NCI-H524 treated with DMSO at 0.1 percent for 48 hours (cell line): ENCODE measurements around the gene PQBP1.

Source experiments
- DNase-seq: peaks from one replicate; lab custom pipeline; 2025; lab: John Stamatoyannopoulos, UW

Gene PQBP1

GRCh38 chrX:48924270-48924669 is 26.5 kb downstream of the PQBP1 start:
- no peak for DNase-seq

DNA sequence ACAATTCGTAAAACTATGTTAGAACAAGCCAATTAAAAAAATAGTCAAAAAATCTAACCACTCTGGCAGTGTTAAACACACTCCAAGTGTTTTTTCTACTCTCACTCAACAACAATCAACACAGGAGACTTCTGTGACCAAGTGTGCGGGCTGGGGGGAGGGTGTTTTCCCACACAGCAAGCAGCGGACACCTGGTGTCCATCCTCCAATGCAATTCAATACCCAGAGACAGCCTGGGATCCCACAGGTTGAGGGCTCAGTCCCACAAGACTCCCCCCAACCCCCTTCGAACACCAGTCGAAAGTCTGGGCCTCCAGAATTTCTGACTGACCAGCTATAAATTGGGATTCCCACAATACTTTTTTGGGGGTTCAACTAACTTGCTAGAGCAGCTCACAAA is 29.4 kb downstream of the PQBP1 start:
- no peak for DNase-seq

DNA sequence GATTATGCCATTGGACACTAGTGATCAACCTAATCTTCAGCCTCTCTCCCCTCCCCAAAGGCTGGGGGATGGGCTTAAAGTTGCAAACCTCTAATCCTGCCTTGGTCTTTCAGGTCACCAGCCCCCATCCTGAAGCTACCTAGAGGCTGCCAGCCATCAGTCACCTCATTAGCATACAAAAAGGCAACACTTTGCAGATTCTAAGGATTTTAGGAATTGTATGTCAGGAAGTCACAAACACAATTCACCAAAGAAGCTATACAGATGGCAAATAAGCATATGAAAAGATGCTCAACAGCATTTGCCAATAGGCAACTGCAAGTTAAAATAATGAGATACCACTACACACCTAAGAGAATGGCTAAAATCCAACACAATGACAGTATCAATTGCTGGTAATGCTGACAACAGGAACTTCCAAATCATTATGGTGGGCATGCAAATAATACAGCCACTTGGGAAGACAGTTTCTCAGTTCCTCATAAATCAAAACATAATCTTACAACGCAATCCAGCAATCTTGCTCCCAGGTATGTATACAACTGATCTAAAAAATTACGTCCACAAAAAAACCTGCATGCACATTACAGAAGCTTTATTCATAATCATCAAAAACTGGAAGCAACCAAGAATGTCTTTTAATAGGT is 30.1 kb downstream of the PQBP1 start:
- DNase-seq = no peak

DNA sequence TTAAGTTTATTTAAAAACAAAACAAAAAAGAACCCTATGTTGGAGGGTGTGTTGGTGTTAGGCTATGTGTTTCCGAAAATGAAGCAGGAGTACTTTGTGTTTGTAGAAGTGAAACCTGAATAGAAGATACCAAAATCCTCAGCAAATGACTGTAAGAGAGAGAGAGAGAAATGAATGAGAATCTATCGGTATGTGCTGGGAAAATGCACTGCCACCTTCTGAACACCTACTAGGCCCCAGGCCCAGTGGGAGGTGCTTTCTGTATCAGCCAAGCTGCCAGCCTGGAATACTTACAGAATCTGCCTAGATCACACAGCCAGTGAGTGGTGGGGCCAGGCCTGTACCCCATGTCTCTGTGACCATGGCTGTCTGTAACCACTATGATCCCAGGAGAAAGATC is 36.0 kb downstream of the PQBP1 start:
- DNase-seq = no peak

DNA sequence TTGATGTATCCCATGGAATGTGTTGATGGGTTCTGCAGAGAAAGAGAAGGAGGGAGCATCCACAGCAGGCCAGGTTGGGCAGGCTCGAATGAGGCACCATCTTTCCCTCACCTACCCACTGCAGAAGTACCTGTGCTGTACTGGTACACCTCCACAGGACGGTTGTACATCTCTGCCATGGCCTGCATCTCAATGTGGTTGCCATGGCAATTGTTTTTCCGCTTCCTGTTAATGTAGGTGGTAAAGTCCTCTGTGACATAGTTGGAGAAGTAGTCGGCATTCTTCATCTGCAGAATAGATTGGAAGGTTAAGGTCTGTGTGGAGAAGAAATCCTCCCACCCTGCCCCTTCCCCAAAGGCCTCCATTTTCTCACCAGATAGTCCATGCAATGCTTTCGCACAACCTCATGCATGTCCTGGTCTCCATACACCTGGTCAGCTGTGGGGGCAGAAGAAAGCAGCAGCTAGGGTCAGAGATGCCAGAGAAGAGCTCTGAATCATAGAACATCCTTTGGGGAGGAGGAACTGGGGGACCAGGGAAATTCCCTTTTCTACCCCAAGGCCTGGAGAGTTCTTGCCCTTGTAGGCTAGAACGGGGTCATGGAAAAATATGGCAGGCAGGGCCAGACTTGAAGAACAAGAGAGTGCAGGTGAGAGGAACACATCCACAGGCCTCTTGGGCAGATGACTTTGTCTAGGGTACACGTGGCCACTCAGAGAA is 37.0 kb downstream of the PQBP1 start:
- DNase-seq = no peak

- no peak for DNase-seq
Observed at GRCh38 chrX:48935301-48935670, 37.6 kb downstream of the PQBP1 start.

DNA sequence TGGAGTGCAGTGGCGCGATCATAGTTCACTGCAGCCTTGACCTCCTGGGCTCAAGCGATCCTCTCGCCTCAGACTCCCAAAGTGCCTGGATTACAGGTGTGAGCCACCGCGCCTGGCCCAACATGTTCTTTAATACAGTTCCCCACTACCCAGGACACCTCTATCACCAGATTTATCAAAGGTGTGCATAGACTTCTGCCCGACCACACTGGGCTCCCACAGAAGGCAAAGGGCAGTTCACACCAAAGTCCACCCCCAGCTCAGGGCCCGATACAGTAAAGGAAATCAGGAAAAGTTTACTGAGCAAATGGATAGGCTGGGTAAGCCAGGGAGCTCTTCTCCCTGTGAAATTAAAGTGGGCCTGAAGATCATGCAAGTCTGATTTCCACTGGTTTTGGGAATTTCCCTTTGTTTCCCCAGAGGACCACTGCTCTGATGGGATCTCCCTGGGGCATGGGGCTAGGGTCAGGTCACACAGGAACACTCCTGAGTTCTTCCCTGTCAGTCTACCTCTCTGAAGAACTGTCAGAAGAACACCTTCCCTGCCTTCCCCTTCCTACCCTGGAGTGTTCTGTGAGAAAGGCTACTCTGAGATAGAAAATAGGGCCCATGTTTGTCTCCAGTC is 38.8 kb downstream of the PQBP1 start:
- DNase-seq = no peak

DNA sequence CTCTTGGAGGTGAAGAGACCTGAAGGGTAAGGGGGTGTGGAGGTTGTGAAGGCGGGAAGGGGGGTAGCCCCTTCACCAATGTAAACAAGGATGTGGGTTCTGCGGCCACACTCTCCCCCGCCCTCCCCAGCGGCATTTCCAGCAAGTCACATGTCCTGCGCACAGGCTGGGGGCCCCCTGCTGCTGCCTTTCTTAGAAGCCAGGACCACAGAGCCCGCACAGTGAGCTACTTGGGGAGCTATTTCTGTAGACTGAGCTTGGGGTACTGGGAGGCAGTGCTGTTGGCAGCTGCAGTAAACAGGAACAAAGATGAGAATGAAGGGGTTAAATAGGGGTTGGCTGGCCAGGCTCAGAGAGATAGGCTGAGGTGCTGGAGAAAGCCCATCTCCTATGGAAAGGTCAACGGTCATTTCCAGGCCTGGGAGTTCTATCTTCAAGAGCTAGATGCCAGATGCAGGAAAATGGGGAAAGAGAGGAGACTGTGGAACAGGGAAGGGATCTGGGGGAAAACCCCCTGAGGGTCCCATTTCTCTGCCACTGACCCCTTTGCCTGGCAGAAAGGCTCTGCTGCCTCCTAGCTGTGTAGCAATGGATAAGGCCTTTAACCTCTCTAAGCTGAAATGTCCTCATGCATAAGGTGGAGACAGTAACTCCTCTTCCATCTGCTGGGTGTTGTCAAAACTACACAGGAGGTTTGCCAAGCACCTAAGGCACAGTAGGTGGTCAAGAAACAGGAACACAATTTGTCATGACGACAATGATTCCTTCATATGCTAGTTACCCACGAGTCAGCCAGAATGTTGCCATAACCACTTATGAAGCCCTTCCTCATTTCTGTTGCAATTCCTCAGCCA is 39.6 kb downstream of the PQBP1 start:
- DNase-seq = no peak

DNA sequence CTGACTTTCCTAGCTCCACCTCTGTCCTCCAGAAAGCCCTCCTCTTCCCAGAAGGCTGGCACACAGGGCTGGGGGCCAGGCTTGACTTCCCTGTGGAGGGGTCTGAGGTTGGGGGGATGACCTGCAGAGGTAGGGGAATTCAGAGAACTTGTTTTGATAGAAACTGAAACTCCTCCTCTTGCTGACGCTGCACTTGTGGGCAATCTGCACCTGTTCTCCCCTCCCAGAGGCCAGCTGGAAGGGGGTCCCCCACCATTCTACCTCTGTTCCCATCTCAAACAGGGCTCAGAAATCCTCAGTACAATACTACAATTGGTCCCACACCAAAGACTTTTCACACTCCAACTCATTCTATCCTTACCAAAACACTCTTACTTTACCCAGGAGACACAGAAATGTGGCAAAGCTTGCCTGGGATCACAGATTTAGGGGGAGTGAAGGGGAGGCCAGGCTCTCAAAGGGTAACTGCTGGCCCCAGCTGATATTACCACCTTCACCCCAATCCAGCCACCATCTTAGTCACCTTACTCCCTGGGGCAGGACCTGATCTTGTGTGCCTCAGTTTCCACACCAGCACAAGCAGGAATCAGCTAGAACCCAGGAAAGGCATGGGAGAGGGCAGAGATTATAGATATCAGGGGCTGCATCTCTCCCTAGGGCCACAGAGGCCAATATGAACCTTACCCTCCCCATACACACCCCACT is 41.1 kb downstream of the PQBP1 start:
- DNase-seq = no peak

DNA sequence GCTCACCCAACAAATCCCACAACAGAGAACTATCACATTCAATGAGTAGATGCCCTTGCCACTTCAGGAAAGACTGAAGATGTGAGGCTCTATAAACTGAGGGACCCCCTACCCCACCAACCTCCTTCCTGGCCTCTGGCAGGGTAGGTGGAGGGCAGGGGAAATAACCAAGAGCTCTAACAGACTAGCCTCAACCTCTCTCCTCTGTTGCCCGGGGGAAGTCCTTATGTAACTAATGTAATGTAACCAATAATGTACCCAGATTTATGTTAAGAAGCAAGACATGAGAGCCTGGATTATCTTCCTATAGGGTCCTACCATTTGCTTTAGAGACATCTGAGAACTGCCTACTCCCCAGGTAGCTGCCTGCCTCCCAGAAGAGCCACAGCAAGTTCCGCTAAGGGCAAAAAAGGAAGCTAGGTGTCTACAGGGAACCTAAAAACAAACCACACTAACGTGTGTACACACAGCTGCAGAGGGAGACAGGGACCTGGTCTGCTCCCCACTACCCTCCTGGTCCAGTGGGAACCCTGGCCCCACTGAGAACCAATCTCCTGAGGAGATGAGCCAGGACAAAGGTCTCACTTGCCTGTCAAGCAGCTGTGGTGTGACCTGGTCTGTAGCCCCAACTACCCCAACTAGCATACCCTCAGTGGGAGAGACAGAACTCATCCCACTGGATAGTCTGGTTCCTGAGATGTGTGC is 41.9 kb downstream of the PQBP1 start:
- no peak for DNase-seq

DNA sequence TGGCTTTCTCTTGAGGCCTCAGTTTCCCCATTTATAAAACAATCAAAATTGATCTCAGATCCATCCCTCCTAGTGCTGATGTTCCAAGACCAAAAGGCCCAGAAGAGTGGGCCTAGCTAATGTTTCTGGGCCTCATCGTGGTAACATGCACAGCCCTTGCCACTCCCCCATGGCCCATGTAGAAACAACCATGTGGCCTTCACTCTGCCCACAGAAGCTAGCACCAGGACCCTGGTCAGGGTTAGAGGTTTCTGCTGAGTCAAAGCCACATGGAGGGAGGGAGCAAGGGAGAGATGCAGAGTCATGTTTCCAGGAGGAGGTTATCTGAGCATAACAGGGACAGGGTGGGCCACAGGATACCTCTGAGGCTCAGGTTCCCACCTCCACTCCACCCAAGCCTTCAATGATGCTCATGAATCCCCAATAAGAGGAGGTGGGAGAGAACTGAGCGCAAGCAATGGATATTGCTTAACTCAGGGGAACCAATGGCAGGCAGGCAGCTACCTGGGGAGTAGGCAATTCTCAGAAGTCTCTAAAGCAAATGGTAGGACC is 42.8 kb downstream of the PQBP1 start:
- no peak for DNase-seq

DNA sequence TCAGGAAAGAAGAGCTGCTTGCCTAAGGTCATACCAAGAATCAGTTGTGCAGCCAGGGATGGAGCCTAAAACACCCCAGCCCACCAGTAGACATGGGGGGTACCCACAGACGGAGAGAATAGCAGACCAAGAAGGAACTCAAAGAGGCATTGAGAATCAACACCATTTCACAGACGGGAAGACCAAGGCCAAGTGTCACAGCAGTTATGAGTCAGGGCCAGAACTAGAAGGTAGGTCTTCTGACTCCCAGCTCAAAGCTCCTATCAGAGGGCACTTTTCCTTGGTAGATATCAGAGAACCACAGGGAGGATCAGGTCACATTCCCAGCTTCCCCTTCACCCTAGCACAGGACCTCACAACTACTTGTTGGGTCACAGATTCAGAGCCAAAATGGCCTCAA is 45.2 kb downstream of the PQBP1 start:
- DNase-seq = no peak

DNA sequence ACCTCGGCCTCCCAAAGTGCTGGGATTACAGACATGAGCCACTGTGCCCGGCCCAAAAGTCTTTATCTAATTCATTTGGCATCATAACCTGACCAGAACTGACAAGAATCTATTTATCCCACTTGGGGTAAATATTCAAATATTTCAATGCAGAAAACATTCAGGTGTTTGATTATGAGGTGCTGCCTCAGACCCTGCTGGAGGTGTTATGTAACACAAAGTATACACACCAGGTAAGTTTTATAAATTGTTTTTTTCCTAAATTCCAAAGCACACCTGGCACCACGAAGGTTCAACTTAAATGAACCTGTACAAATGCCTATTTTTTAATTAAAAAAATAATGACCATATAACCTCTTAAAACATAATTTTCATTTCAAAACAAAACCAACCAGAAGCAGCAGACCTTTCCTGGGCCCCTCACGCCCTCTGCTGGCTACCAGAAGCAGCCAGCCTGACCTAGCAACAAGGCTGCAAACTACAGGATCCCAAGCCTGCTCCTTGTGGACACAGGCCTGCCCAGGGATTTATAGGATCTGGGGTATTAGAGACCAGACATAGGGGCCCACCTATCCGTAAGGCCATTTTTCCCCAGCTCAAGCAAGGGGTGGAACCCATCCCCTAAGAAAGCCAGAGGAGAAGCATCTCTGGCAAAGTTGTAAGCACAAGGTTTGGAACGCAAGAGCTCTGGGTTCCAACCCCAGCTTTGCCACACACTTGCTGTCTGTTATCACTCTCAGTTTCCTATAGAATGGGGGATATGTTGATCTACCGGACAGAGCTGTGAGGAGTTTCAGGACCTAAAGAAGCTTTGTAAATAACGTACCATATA is 48.0 kb downstream of the PQBP1 start:
- no peak for DNase-seq

DNA sequence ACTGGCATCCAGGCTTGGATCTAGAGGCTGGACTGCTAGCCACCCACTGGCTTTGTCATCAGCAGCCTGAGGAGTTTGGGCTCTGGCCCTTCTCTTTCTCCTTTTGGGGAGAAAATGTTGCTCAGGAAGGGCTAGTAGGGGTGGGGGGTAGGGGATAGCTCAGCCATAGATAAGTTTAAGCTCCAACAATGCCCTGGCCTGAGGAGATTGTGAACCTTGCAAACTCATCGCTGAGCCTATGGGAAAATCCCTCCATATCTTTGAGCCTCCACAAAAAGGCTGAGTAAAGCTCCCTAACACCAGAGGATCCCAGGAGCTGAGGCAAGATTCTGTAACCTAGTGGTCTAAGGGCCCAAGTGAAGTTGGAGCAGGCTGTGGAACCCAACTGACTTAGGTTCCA is 50.9 kb downstream of the PQBP1 start:
- no peak for DNase-seq
